NCI-H1417 treated with DMSO at 0.1 percent for 48 hours (cell line): ENCODE results near the gene E4F1.

Experiments used
- DNase-seq: peaks from one replicate; lab custom pipeline; 2025; lab: John Stamatoyannopoulos, UW

E4F1 gene

DNA sequence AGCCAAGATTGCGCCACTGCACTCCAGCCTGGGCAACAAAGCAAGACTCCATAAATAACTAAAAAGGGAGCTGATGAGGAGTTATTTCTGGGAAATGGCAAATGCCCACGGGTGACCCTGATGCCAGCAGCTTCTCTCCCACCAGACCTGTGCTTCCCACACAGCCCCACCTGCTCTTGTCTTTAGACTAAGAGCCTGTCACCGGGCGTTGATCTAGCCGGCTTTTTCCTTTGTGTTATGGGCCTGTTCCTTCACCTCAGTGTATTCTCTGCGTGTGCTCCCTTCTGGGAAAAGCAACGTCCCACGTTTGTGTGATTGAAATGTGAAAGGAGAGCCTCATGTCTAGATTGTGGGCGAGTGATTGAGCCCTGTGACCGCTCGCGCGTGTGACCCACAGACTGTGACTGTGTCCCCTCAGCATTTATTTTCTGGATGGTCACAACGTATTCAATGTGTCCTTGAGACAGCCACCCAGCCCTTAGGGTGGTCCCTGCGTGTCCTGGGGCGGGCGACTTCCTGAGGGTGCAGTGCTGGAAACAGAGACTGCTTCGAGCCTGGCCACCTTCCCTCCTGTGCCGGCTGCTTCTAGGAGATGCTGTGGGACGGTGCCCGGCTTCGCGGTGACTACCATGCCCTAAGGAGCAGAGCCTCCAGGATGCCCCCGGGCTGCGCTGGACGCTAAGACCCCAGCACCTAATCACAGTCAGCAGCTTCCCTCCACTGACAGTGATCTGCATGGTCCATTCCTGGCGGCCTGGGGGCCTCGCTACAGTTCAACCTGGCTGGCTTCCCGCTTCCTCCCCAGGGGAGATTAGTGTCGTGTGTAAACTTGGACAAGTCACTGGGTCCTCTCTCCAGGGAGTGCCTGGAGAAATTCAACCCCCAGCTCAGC lies 52.3 kb downstream of the E4F1 start:
- no peak for DNase-seq

DNA sequence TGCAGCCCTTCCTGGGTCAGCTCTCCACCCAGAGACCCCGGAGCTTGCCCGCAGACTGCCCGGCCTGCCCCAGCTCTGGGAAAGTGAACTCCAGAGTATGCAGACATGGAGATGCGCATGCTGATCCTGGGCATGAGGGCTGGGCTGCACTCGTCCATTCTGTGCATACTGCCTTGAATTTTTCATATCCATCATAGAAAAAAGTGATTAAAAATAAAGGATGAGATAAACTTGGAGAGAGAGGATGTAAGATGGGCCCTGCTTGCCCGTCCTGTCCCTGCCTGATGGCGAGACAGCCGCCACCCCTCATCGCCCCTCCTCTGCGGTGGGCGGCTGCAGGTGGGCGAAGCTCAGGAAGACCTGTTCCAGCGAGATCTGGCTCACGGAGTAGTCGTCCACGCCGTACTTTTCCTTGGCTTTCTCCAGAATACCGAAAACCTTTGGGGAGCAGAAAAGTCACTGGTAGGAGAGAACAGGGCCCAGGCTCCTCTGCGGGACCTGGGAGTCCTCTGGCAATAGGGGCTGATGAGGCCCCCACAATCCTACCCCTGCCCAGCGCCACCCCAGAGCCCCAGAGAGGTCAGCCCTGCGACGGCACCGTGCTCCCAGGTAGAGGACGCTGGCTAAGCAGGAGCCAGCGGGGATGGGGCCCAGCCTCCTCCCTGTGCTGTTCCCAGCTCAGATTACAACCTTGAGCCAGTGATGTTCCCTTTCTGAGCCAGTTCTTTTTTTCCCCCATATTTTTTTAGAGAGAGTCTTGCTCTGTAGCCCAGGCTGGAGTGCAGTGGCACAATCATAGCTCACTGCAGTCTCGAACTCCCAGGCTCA lies 53.2 kb downstream of the E4F1 start:
- no peak for DNase-seq

DNA sequence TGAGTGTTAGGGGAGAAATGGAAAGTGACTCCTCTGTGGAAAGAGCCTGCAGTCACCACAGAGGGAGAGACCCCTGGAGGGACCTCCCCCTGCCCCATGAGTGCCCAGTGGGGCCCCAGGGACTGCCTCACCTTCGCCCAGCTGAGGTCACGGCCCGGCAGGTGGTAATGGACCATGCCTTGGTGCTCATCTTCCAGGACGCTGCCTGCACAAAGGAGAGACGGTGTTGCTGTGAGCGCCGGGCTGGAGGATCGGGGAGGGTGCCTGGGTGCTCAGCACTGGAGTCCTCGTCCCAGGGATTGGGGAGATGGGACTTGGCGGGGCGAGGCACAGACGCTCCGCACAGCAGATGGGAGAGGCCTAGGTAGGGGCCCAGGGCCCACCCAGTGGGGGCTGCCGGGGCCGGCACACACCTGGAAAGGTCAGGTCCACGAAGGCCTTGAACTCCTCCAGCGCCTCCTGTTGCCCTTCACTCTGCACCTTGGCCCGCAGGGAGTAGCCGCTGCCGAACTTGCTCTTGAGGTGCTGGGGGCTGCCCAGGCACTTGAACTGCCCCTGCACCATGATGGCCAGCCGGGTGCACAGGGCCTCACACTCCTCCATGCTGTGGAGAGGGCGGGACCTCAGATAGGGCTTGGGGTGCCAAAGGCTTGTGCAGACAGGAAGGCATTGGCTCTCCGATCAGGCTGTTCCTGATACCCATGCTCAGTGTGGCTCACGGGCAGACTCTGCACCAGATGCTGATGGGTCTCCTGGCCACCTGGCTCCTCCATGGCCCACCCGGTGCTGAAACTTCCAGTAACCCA lies 54.3 kb downstream of the E4F1 start:
- DNase-seq: no peak

DNA sequence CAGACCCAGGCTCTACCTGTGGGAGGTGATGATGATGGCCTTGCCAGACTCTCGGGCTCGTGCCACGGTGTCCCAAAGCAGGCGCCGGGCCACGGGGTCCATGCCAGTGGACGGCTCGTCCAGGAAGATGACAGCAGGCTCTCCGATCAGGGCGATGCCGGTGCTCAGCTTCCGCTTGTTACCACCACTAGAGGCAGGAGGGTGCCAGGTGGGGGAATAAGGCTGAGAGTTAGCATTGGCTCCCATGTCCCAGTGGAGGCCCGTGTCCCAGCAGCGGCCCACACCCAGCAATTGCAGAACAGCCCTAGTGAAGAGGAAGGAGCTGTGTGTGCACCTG lies 54.8 kb downstream of the E4F1 start:
- no peak for DNase-seq

DNA sequence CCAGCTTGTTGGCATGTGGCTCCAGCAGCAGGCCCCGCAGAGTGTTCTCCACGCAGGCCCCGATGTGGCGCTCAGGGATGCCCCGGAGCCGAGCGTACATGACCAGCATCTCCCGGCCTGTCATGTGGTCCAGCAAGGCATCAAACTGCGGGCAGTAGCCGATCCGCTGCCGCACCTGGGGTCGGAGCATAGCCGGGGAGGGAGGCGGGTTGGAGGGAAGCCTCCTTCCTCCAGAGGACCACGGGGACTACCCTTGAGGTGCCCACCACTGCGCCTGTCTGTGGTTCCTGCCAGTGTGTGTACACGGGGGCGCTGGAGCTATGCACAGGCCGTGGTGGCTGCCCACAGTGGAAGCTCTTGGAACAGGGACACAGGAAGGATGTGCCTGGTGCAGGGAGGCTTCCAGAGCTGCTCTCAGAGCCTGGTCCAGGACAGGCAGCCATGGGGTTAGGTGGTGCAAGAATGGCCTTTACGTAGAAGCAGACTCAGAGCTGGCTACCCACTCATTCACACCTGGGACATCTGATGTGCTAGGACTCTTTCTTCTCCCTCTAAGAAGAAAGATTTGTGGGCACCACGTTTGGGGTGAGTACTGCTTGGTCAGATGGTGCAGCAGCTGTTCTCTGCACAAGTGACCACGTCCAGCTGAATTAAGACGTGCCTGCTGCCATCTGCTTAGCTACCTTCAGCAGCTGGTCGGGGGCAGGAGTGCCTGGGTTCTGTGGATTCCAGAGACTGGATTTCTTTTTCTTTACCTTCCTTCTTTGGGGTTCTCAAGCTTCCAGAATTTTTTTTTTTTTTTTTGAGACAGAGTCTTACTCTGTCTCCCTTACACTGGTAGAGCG lies 55.8 kb downstream of the E4F1 start:
- DNase-seq: no peak

DNA sequence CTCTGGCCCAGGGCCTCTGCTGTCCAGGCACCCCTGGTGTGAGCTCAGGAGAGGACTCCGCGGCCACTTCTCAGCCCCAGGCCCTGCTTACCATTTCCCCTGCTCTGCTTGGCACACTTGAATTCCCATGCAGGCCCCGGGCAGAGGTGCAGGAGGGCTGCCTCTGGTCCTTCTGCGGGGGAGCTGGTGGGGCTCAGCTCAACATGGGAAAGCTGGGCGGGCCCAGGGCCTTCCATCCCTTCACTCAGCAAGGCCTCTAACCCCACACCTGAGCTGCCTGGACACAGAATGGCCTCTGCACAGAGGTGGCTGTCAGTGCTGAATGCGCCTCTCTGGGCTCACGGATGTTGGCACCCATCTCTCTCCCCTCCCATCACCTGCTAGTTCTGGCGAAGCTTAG lies 57.1 kb downstream of the E4F1 start:
- DNase-seq: no peak

DNA sequence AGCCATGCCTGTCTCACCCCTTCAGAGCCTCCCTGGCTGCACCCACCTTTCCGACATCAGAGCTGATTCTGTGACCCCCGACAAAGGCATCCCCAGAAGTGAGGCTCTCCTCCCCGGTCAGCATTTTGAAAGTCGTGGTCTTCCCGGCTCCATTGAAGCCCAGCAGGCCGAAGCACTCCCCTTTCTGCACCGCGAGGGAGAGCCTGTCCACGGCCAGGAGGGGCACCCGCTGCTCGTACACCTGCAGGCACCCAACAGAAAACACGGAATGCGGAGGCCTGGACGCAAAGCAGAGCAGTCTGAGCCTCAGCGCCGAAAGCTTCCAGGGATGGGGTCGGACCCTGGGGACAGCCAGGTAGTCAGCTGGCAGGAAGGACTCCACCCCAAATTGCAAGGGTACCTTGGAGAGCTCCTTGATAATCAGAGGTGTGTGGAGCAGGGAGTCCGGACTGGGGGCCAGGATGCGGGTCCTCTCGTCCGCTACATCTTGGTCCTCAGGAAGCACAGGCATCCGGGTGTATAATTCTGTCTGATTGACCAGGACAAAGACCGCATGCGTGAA lies 57.7 kb downstream of the E4F1 start:
- DNase-seq: no peak

DNA sequence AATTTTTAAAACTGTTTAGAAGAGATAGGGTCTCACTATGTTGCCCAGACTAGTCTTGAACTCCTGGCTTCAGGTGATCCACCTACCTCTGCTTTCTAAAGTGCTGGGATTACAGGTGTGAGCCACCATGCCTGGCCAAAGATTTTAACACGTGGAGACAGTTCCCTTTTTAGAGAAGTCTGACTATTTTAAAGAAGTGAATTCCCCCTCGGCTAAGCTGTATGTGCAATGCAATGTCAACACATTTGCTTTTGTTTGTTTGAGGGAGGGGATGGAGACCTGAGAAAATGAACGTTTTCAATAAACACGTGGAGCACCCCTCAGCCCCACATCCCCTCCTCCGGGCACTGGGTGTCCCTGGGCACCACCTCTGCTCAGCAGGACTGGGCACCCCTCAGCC lies 58.9 kb downstream of the E4F1 start:
- DNase-seq: no peak

DNA sequence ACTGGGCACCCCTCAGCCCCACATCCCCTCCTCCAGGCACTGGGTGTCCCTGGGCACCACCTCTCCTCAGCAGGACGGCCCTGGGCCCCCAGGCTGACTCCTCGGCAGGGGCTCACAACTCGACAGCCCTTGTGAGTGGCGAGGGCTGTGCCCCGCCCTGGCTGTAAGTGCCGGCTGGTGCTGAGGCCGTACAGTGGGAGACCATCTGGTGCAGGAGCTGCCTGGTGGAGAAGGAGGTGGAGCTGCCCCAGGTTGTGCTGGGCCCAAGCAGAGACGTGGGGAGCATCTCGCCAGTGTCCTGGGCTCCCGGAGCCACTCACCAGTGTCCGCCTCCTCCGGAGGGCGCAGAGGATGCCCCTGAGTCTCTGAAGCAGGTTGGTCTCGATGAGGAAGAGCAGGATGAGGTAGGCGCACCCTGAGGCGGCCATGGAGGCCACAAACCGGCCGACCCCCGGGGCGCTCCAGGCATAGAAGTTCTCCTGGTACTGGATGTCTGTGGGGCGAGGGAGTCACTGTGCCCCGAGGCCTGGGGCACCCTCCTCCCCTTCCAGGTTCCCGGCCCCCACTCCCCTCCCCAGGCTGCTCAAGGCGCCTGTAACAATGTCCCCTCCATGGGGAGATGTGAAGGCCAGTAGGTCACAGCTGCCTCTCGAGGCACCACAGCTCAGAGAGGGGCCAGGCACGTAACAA lies 59.6 kb downstream of the E4F1 start:
- no peak for DNase-seq

DNA sequence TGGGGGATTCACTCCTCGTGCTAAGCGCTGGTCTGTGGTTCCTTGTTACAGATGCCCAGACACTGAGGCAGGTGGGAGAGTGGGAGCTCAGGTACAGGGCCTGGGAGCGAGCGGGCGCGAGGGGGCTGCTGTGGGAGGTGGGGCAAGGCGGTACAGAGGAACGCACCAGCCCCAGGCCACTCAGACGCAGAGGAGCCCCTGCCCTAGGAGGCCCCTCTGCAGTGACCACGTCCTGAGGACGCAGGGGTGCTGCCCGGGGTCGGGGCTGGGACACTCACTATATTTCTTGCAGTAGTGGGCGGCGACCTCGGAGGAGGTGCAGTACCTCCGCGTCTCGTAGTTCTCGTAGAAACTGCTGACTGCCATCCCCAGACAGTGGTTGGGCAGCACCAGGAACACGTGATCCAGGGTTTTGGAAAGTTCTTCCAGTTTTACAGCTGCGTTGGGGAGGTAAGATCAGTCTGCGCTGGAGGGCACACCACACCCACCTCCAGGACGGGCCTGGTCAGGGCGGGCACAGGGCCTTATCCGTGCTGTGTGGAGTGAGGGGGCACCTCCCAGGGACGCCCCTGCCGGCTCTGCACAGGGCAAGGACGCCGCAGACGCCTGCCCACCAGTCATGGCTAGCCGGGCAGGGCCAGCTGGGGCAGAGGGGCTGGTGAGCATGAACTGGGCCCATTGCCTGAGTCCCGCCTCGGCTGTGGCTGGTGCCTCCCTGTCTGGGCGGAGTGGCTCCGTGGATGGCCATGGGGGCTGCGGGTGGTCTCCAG lies 60.8 kb downstream of the E4F1 start:
- DNase-seq: no peak

DNA sequence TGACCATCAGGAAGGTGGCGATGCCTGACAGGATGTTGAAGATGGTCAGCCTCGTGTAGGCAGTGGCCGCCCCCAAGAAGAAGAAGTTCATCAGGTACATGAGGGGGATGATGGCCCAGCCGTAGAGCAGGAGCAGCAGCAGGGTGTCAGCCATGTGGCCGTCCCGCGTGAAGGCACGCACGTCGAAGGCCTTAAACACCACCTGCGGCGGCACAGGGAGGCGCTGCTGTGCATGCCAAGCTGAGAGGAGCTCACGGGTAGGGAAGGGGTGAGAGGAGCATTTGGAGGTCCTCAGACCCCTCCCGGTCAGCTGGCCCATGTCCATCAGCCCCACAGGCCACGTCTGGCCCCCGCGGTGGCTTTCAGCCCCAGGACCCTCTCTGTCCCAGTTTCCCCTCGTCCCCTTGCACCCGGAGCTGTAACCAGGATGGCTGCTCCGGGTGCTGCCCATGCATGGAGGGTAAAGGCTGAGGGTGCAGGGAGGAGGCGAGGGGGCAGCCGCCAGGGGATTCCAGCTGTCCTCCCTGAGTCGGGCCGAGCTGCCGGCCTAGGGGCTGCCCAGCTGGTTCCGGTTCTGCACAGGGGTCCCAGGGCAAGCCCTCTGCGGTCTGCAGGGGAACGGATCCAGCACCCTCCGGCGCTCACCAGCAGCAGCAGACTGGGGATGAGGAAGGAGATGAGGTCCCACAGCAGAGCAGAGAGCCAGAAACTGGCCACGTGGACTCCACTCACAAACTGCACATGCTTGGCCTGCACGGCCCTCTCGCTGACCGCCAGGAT lies 61.6 kb downstream of the E4F1 start:
- no peak for DNase-seq
